CD4-positive, alpha-beta T cell (primary cell): Measurements from ENCODE around the gene MYO1D. TPM values are rescaled to one million over a fixed set of nuclear protein-coding genes. Genes with fewer than 3 reads are reported as not detected.

ENCODE experiments used
- ATAC-seq: fragments of 200-7000 bp; cut with Tn5 transposase; one replicate; pipeline ENCODE4 v1.10.0; 2022; ENCODE audit warnings: mild to moderate bottlenecking; ENCODE audit not compliant: poor library complexity
- CTCF ChIA-PET: fragments of 350-600 bp; sonication (Branson Sonifier 250); formaldehyde crosslinking; loops from one replicate; lab custom pipeline; 2021; ENCODE audit warnings: antibody characterized with exemption, inconsistent platforms; lab: Charles Lee
- POLR2A ChIA-PET: fragments of 350-600 bp; sonication (Branson Sonifier 250); formaldehyde crosslinking; loops from one replicate; lab custom pipeline; 2021; ENCODE audit warnings: antibody characterized with exemption, inconsistent platforms; lab: Charles Lee
- DNase-seq, 14 experiments: peaks; one replicate each; pipeline ENCODE4 v3.0.0-alpha.2; 2013 to 2020; ENCODE audit warnings: mixed read lengths in 2 of 14
- H3K27ac ChIP-seq, 2 donors: one replicate each; pipeline versions ENCODE4 v1.5.1 to v1.7.0; 2013; ENCODE audit warnings: low read length in 2 of 2, low read depth in 1 of 2, mild to moderate bottlenecking in 1 of 2
- H3K27me3 ChIP-seq, 2 experiments: 1 replicate in 1 of 2; 2 replicates in 1 of 2; pipeline versions ENCODE4 v1.6.1 to v1.7.0; 2013; ENCODE audit warnings: low read length in 2 of 2, control low read depth in 1 of 2, mild to moderate bottlenecking in 1 of 2, moderate library complexity in 1 of 2; ENCODE audit not compliant: insufficient read depth in 2 of 2, control insufficient read depth in 1 of 2
- H3K36me3 ChIP-seq: one replicate; pipeline ENCODE4 v1.6.1; 2013; ENCODE audit warnings: low read length, control low read depth; ENCODE audit not compliant: insufficient read depth
- H3K4me1 ChIP-seq: one replicate; pipeline ENCODE4 v1.6.1; 2013; ENCODE audit warnings: low read length, control low read depth; ENCODE audit not compliant: insufficient read depth
- H3K4me3 ChIP-seq: one replicate; pipeline ENCODE4 v1.5.1; 2013; ENCODE audit warnings: mild to moderate bottlenecking, low read length, moderate library complexity
- H3K9me3 ChIP-seq, 2 experiments: 1 replicate in 1 of 2; 2 replicates in 1 of 2; pipeline versions ENCODE4 v1.6.1 to v1.7.0; 2013; ENCODE audit warnings: low read length in 2 of 2, mild to moderate bottlenecking in 2 of 2, control low read depth in 1 of 2, moderate library complexity in 1 of 2; ENCODE audit not compliant: control insufficient read depth in 1 of 2, insufficient read depth in 1 of 2
- H3K27ac Mint-ChIP-seq: one replicate; pipeline ENCODE4 v1.8.0; 2020; ENCODE audit warnings: mixed read lengths
- H3K27me3 Mint-ChIP-seq: one replicate; pipeline ENCODE4 v1.8.0; 2021; ENCODE audit warnings: mixed read lengths
- H3K36me3 Mint-ChIP-seq: one replicate; pipeline ENCODE4 v1.8.0; 2021; ENCODE audit warnings: low read depth, mixed read lengths
- H3K4me1 Mint-ChIP-seq: one replicate; pipeline ENCODE4 v1.8.0; 2021; ENCODE audit warnings: low read depth, mixed read lengths
- H3K4me3 Mint-ChIP-seq: one replicate; pipeline ENCODE4 v1.8.0; 2020; ENCODE audit warnings: mild to moderate bottlenecking, mixed read lengths
- H3K9me3 Mint-ChIP-seq: one replicate; pipeline ENCODE4 v1.8.0; 2020; ENCODE audit warnings: mixed read lengths
- intact Hi-C, 2 experiments: fragments of 100-400 bp; cut with DNase I in 1 of 2; cut with micrococcal nuclease in 1 of 2; formaldehyde crosslinking; loops; one replicate each; pipeline versions ENCODE4 v1.15.1 to v1.9.0; 2023 to 2025; cut with DNase I, micrococcal nuclease
- total RNA-seq, 174 experiments: library from RNA in 2 of 174; stranded (reverse) in 2 of 174; gene quantifications; one replicate each; pipeline ENCODE4 v1.2.3 and lab custom pipeline; 2021 to 2026
- TF ChIP-seq, protein P1 (sequence below): fragments of 200-600 bp; IDR thresholded peaks from one replicate; pipeline ENCODE4 v1.8.0; 2022; ENCODE audit warnings: antibody characterized with exemption, mild to moderate bottlenecking

The MYO1D gene
- total RNA-seq, 2 experiments from 2014 or later, result 5.8 to 6.4 TPM

DNA sequence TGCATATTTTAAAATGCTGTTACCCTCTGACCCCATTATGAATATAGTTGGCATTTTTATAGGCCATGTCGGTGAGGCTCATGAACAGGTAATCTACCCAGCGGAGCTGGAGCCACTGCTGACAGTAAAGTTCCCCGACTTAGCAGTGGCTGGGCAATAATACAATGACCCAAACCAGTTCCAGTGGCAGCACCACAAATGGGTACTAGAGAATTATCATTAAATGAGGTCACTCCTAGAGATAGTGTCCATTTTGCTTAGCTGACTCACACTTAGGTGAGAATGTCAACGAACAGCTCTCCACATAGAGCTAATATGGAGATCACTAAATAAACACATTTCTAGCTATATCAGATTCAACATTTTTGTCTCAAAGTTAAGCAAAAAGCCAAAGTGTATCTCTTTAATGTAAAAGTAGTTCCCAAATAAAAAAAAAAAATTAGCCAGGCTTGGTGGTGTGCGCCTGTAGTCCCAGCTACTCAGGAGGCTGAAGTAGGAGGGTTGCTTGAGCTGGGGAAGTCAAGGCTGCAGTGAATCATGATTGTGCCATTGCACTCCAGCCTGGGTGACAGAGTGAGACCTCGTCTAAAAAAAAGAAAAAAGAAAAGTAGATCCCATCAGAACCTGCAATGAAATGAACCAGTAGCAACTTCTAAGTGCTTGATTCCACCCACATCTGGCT is 7.4 kb downstream of the MYO1D start:
- H3K36me3 Mint-ChIP-seq, result no peaks in the 10 kb centered on the region
- TF ChIP-seq, protein P1, sequence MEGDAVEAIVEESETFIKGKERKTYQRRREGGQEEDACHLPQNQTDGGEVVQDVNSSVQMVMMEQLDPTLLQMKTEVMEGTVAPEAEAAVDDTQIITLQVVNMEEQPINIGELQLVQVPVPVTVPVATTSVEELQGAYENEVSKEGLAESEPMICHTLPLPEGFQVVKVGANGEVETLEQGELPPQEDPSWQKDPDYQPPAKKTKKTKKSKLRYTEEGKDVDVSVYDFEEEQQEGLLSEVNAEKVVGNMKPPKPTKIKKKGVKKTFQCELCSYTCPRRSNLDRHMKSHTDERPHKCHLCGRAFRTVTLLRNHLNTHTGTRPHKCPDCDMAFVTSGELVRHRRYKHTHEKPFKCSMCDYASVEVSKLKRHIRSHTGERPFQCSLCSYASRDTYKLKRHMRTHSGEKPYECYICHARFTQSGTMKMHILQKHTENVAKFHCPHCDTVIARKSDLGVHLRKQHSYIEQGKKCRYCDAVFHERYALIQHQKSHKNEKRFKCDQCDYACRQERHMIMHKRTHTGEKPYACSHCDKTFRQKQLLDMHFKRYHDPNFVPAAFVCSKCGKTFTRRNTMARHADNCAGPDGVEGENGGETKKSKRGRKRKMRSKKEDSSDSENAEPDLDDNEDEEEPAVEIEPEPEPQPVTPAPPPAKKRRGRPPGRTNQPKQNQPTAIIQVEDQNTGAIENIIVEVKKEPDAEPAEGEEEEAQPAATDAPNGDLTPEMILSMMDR, result no peak
- Histone ChIP-seq H3K27ac (no peak overlapping the region), H3K4me1 (no peaks in the 10 kb centered on the region), H3K27me3 (no peaks in the 10 kb centered on the region), H3K4me3 (no peak overlapping the region), H3K36me3 (no peaks in the 10 kb centered on the region), H3K9me3 (no peaks in the 10 kb centered on the region)
- H3K9me3 Mint-ChIP-seq, result no peaks in the 10 kb centered on the region
- no peak overlapping the region for H3K27ac Mint-ChIP-seq
- no peak overlapping the region for H3K4me3 Mint-ChIP-seq
- no peaks in the 10 kb centered on the region for H3K4me1 Mint-ChIP-seq
- CTCF ChIA-PET, result no interaction called here
- H3K27me3 Mint-ChIP-seq, result peaks cover 15% of the 10 kb centered on the region
- intact Hi-C loops, result loop anchor here (10.0 kb wide), 2 partner anchors 385 to 515 kb away; partner anchors contain the start of genes CDK5R1 (in 2 of the 2) and ZNF207 (in 1 of the 2)
- DNase-seq, result no peak
- POLR2A ChIA-PET, result no interaction called here
- ATAC-seq, result no peak

DNA sequence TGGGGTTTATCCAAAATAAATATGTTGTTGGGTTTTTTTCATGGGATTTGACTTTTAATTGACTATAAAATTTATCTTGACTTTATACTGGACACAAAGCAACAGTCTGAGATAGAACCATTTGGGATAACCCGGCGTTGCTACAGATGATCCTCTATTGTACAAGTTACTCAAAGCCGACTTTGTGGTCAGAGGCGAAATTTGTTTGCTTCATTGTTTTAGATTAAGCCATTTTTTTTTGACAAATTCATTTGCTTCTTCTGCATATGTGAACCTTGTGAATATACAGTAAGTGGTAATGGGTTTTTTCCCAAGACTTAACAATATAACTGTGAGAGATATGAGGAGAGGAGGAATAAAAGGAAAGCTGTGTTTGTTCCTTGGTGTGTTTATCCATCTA is 11.8 kb downstream of the MYO1D start:
- ChIA-PET CTCF (interaction anchor here (4.0 kb wide), 1 partner anchor 11 kb away, joined by 12 read pairs; the partner anchor contains the start of gene MYO1D), POLR2A (no interaction called here)
- no peak overlapping the region for H3K4me3 ChIP-seq
- H3K4me3 Mint-ChIP-seq, result no peak overlapping the region
- H3K9me3 ChIP-seq, result no peaks in the 10 kb centered on the region
- H3K36me3 Mint-ChIP-seq, result no peaks in the 10 kb centered on the region
- no peaks in the 10 kb centered on the region for H3K36me3 ChIP-seq
- no peaks in the 10 kb centered on the region for H3K4me1 ChIP-seq
- H3K27me3 Mint-ChIP-seq, result peaks cover 15% of the 10 kb centered on the region
- no peaks in the 10 kb centered on the region for H3K27me3 ChIP-seq
- H3K27ac Mint-ChIP-seq, result no peak overlapping the region
- no peak for DNase-seq
- H3K27ac ChIP-seq, result no peak overlapping the region
- intact Hi-C loops, result no loop called here
- H3K4me1 Mint-ChIP-seq, result no peaks in the 10 kb centered on the region
- TF ChIP-seq, protein P1, result no peak
- H3K9me3 Mint-ChIP-seq, result no peaks in the 10 kb centered on the region
- no peak for ATAC-seq

DNA sequence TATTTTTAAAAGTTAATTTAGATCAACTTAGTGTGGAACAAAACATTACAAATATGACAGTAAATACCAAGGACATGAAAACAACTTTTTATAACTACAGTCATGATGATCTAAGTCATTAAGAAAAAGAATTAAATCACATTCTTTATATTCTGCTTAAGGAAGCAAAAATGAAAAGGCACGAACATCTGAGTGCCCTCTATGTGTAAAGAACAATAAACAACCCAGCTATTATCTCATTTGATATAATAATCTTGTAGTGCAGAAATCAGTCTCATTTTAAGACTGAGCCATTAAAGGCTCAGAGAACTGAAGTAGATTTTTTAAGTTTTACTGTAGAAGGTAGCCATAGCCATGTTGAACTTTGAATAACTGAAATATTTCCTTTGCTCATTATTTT is 13.4 kb downstream of the MYO1D start:
- TF ChIP-seq, protein P1, result no peak
- ChIA-PET CTCF (interaction anchor here (4.0 kb wide), 1 partner anchor 13 kb away, joined by 12 read pairs; the partner anchor contains the start of gene MYO1D), POLR2A (no interaction called here)
- Histone ChIP-seq H3K36me3 (no peaks in the 10 kb centered on the region), H3K4me3 (no peak overlapping the region), H3K27ac (no peak overlapping the region), H3K27me3 (no peaks in the 10 kb centered on the region), H3K4me1 (no peaks in the 10 kb centered on the region), H3K9me3 (no peaks in the 10 kb centered on the region)
- Mint-ChIP-seq H3K27ac (no peak overlapping the region), H3K4me3 (no peak overlapping the region), H3K9me3 (no peaks in the 10 kb centered on the region), H3K4me1 (no peaks in the 10 kb centered on the region), H3K36me3 (no peaks in the 10 kb centered on the region), H3K27me3 (peaks cover 15% of the 10 kb centered on the region)
- DNase-seq (no peak), ATAC-seq (no peak)
- intact Hi-C loops, result no loop called here
